Stimulated activated CD4-positive, alpha-beta T cell treated with anti-CD3 and anti-CD28 coated beads, Interleukin-1b, Interleukin-23, amount 100 ng/mL, for 1 hour (primary cell): ENCODE measurements around the gene DIP2C.
"Not testable (repeated sequence)": the region's sequence is repeated elsewhere in the genome, so short reads cannot be mapped to it uniquely, and the experiment has no call there.

ENCODE experiments used
- DNase-seq, 2 donors: peaks; one replicate each; pipeline ENCODE4 v3.0.0-alpha.2; 2020; ENCODE audit warnings: low read depth in 2 of 2

Gene DIP2C

DNA sequence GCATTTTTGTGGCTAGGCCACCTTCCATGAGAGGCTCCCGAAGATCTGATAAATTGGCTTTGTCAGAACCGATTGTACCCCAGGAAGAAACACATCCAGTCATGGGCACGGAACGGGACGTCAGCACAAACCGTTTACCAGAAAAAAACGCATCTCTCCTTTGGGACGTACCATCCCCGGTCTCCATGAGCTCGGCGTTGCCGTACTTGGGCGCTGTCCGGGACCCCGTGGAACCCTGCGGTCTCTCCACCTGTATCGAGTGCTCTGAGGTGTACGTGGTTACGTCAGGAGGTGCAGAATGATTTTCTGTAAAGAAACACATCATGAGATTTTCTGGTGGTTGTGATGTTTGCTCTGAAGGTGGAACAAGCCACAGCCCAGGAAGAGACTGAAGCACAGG is 270.6 kb downstream of the DIP2C start:
- DNase-seq, result no peak

DNA sequence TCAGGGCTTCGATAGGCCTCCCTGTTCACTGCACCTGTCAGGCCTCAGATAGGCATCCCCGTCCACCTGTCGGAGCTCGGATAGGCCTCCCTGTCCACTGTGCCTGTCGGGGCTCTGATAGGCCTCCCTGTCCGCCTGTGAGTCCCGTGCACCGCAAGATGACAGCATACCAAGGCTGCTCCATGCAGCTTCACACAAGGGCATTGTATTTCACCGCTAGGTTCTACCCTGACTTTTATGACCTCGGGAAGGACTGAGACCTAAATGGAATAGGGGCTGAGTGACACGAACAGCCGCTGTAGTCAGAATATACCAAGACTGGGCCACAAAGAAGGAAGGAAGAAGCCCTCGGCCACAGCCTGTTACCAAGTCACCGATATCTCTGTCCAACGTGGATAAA is 271.2 kb downstream of the DIP2C start:
- DNase-seq, result no peak

DNA sequence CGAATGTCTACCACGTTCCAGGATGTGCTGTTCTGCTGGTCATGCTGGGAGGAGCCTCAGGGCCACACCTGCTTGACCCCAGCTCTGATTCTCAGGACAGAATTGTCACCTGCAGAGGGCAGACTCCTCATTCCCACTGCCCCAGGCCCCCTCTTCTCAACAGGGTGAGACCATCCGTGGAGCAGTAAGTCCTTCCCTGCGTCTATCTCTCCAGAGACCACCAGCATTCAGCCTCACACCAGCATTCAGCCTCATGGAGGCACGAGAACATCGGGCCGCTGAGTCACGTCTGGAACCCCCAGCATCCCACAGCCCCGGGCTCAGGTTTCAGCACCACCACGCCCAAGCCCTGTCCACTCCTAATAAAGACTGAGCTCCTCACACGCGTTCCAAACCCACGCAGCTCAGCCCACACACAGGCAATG is 273.4 kb downstream of the DIP2C start:
- no peak for DNase-seq

DNA sequence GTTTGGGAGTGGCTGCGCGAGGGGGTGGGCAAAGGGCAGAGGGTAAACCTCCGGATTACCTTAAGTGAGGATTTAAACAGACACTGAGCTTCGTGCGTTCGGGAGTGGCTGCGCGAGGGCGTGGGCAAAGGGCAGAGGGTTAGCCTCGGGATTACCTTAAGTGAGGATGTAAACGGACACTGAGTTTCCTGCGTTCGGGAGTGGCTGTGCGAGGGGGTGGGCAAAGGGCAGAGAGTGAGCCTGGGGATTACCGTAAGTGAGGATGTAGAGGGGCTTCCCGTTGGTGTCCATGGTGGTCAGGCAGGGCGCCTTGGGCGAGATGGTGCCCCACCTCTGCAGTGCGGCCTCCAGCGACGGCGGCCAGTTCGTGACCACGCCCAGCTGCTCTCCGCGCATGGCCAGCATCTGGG is 275.8 kb downstream of the DIP2C start:
- no peak for DNase-seq

DNA sequence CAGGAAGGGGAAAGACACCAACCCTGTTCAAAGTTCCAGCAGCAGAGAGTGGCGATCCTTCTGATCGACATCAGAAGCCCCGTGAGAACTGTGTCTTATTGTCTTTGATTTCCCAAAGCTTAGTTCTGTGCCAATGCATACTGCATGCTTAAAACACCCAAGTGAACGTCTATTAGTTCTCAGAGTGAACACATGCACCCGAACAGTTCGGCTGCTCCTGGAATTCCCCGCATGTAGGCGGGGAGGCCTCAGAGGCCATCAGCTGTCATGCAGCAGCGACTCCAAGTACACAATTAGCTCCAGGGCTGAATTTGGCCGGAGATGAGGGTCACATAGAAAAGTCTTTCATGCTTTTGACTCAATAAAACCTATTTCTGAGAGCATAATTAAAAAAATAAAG is 277.4 kb downstream of the DIP2C start:
- DNase-seq, result no peak

DNA sequence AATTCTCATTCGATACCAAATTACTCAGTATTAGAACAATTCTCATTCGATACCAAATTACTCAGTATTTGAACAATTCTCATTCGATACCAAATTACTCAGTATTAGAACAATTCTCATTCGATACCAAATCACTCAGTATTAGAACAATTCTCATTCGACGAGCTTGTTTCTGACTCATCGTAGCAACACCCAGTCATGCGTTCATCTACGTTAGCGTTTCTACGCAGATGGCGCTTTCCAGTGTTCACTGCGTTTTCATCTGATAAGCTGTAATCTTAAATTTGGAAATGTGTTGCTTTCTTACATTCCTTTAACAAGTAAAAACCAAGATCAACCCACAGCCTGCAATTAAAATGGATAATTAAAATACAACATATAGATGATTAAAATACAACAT is 277.9 kb downstream of the DIP2C start:
- no peak for DNase-seq

DNA sequence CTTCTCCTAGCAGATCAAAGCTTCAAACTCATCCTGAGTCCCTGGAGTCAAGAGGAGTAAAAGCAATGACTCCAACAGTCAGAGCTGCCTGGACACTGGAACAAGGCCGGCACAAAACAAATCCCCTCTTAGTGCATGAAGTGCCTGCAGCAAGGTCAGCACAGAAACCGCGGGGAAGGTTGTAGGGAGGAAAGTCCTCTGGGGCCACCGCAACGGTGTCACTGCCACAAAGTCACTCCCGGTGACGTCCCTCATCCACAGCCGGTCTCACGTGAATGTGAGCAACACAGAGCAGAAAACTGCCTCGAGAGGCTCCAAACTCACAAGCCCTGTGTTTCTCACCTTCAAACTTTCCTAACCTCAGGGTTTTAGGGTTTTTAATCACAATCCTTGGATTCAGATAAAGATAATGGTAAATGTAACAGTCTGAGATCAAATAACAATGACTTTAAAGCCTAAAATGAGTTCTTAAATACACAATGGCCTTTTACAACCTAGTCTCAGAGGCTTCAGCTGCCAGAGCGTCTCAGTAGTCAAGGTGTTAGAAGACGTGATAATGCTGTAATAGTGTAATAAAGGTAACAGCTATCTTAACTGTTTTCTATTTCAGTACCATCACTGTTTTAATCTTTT is 279.9 kb downstream of the DIP2C start:
- DNase-seq, result no peak

DNA sequence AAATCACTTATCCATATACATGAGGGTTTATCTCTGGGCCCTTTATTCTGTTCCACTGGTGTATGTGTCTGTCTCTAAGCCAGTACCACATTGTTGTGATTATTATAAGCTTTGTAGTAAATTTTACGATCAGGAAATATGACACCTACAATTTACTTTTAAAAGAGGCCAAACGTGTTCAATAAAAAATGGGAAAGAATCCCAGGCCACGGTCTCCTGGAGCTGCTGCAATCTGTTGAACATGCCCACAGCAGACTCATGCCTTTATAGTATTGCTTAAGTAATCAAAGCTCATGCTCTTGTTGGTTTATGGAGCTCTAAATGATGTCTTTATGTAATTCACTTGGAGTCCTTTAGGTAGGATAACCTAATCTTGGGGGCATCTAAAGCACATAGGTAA is 281.2 kb downstream of the DIP2C start:
- no peak for DNase-seq

DNA sequence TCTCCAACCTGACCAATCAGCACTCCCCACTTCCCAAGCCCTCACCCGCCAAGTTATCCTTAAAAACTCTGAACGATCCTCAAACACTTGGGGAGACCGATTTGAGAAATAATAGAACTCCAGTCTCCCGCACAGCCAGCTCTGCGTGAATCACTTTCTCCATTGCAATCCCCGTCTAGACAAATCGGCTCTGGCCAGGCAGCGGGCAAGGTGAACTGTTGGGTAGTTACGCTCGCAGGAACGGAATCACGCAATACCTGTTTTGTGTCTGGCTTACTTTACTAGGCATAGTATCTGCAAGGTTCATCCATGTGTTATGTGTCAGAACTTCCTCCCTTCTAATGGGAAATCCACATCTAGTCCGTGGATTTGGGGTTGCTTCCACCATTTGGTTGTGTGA is 282.5 kb downstream of the DIP2C start:
- no peak for DNase-seq

DNA sequence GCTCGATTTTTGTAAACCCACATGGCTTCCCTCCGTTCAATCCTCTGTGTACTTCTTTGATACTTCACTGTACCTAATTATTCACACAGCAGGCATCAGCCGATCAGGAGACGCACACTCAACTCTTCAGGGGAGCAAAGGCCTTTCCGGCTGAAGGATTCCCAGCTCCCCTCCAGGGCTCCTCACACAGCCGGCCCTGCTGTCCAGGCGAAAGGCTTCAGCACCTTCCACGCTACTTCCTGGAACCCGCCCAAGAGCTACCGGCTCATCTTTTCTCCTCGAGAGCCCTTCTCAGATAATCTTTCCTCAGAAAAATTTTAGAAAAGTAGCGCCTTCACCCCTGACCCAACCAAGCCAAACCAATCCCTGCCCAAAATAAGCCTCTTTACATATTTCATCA is 283.8 kb downstream of the DIP2C start:
- DNase-seq, result no peak

DNA sequence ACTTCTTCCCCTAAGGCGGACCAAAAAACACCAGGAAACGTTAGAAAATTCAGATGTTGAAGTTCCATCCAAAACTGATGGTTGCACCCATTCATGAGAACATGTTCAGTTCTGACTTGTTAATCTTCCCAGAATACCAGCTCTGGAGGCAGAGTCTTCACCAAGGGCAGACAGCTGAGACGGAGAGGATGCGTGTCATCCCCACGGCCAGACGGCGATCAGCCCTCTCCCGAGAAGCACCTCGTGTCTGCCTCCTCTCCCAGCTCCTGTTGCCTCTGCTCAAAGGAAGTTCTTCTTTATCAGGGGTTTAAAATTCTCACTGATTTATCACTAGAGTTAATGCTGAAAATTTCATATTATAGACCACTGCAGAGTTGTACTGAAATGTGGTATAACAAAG is 284.5 kb downstream of the DIP2C start:
- DNase-seq, result no peak

DNA sequence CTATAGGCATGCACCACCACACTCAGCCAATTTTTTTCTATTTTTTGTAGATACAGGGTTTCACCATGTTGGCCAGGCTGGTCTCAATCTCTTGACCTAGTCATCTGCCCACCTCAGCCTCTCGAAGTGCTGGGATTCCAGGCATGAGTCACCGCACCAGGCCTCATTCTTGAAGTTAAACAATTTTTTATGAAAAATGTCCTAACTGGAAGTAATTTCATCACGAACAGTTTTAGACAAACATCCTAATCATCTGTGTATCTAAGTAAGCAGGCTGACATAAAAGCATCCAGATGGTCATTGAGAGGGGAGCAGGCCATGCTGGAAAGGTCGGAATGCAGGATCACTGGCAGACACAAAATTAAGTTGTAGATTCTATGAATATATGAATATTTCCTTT is 285.1 kb downstream of the DIP2C start:
- no peak for DNase-seq

DNA sequence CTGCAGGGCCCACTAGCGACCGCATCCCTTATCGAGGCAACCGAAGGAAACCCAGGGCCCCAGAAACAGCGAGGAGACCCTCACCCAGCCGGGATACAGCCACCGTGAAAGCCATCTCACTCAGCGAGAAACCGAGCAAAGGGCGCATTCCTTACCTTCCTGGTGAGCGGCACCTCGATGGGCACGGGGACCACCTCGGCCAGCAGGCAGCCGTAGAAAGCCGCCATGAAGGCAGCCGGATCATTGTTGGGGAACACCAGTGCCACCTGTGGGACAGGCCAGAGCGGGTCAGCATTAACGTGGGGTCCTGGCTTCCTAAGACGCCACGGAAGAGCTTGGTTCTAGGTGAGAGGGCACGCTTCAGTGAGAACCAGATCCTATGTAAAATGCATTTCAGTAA is 290.5 kb downstream of the DIP2C start:
- DNase-seq, result no peak

DNA sequence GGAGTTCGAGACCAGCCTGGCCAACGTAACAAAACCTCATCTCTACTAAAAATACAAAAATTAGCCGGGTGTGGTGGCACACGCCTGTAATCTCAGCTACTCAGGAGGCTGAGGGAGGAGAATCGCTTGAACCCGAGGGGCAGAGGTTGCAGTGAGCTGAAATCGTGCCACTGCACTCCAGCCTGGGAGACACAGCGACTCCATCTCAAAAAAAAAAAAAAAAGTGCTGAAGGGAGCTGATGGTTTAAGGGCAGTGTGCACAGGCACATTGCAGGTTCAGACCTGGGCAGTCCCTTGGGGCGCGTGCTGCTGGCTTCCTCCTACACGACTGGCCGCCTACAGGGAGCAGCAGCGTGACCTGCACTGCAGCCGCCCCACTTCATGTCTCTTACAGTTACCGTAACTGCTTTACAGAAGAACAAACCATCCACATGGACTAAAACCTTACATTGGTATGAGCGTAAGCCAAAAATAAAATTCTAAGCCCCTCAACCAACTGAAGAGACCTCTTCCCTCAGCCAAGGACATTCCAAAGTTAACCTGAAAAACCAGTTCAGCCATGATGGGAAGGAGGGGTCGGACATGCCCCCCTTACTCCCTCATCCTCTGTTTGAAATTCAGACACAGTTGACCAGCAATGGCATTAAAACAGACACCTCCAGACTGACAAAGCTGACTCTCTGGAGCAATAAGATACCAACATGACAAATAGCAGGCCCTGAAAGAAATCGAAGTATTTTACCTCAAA is 292.0 kb downstream of the DIP2C start:
- DNase-seq, result no peak

DNA sequence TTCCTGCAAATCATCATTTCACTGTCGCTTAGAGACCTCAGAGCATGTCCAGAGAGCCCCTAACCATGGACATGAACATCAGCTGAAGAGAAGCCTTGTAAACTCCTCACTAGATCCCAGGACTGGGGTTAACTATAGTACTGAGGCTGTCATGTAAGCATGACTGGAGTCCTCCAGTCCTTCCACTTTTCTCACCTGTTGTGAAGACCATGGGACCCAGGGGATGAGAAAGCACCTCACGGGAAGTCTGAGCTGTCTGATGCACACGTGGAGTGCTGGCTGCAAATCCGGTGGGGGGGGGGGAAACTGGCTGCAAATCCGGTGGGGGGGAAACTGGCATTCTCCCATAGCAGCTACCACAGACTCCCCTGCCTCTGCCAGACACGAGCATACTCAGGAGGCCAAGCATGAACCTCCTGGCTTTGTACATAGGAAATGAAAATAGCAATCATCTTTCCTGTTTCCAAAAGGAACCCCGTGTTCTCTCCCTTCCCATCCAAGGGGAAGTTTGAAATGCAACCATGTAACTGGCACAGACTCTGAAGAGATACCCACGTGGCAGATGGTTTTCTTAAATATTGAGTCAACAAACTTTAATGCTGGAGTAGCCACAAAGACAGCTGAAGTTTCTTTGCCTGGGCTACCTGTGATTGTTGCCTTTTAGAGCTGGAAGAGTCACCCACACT is 292.8 kb downstream of the DIP2C start:
- no peak for DNase-seq

DNA sequence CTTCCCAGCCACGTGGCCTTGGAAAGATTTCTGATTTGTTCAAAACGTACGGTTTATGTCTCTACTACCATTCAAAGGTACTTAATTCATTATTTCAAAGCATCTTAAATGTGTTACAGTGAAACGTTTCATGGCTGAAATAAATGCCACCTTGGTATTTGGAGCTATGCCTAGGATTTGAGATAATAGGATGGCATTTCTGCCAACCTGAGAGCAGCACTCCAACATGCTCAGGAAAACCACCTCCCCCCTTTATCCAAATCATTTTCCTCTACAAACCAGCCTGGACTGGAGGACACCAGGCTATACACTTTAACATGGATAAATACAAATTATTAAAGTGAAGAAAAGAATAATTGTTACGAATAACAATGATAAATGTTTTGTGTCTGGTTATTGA is 293.4 kb downstream of the DIP2C start:
- no peak for DNase-seq

DNA sequence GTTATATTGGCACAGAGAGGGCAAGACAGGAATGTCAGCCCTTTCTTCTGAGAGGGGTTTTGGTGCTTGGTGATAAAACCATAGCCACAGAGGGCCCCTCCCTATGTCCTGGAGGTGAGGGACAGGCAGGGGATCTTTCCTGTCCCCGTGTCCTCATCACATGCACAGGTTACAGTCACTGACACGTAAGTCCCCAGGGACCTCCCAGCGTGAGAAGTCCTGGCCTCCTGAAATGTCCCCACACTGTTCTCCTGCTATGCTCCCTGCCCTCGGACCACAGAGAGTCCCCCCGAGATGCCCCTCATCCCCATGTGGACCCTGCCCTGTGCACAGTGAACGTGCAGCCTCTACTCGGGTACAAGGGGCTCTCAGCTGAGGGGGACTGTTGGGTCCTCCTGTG is 293.8 kb downstream of the DIP2C start:
- no peak for DNase-seq

DNA sequence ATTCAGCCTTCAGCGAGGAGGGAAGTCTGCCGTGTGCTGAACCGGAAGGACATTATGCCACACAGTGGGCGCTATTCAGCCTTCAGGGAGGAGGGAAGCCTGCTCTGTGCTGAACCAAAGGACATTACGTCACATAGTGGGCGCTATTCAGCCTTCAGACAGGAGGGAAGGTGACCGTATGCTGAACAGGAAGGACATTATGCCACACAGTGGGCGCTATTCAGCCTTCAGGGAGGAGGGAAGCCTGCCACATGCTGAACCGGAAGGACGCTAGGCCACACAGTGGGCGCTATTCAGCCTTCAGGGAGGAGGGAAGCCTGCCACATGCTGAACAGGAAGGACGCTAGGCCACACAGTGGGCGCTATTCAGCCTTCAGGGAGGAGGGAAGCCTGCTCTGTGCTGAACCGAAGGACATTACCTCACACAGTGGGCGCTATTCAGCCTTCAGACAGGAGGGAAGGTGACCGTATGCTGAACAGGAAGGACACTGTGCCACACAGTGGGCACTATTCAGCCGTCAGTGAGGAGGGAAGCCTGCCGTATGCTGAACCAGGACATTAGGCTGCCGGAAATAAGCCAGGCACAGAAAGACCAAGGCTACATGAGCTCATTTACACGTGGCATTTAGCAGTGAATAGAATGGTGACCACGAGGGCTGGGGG is 294.9 kb downstream of the DIP2C start:
- not testable (repeated sequence) for DNase-seq

DNA sequence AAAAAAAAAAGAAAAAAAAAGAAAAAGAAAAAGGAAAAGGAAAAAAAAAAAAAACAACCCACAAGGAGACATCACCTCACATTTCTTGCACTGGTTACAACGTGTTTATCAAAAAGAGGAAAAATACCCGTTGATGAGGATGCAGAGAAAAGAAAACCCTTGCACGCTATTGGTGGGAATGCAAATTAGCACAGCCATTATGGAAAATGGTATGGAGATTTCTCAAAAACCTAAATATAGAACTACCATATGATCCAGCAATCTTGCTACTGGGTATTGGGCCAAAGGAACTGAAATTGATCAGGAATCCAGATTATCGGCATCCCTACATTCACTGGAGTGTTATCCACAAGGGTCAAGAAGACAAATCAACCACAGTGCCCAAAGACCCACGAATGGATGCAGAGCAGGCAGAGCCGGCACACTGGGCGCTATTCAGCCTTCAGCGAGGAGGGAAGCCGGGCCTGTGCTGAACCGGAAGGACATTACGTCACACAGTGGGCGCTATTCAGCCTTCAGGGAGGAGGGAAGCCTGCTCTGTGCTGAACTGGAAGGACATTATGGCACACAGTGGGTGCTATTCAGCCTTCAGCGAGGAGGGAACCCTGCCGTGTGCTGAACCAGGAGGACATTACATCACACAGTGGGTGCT is 295.6 kb downstream of the DIP2C start:
- no peak for DNase-seq

DNA sequence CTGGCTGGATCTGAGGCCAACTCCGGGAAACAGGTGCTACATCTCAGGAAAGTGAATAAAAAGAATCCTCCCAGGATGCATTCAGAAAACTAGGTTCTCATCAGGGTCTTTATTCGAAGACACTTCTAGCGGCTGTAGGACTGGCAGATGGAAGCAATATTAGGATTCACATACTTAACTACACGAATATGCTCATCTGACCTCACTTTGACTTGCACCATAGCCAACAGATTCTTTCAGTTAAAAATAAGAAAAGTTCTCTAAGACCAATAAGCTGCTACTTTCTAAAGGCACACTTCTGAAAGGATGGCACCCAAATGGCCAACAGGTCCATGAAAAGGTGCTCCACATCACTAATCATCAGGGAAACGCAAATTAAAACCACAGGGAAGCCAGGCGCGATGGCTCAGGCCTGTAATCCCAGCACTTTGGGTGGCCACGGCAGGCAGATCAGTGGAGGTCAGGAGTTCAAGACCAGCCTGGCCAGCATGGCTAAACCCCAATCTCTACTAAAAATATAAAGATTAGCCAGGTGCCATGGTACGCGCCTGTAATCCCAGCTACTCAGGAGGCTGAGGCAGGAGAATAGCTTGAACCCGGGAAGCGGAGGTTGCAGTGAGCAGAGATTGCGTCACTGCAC is 296.2 kb downstream of the DIP2C start:
- DNase-seq, result no peak

DNA sequence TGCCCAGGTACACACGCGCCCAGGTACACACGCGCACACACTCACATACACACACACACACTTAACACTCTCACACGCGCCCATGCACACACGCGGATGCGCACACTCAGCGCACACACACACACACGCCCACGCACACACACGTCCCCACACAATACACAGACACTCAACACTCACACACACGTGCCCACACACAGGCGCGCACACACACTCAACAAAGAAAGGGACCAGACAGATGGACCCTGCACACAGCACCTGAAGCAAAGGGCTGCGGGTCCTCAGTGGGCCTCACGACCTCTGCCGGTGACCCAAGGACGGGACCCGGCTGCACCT is 296.8 kb downstream of the DIP2C start:
- DNase-seq, result no peak
